Common myeloid progenitor, CD34-positive (primary cell): ENCODE results near the gene RRAS. TPM values are rescaled to one million over a fixed set of nuclear protein-coding genes. Genes with fewer than 3 reads are reported as not detected.

Experiments
- CTCF ChIA-PET: fragments of 350-600 bp; sonication (Branson Sonifier 250); formaldehyde crosslinking; loops from one replicate; lab custom pipeline; 2021; ENCODE audit warnings: antibody characterized with exemption; lab: Charles Lee
- POLR2A ChIA-PET: fragments of 350-600 bp; sonication (Branson Sonifier 250); formaldehyde crosslinking; loops from one replicate; lab custom pipeline; 2021; ENCODE audit warnings: antibody characterized with exemption; lab: Charles Lee
- DNase-seq, 3 donors: peaks; one replicate each; pipeline versions ENCODE4 v3.0.0 to v3.0.0-alpha.2; 2013
- H3K27ac ChIP-seq, 2 experiments: 1 replicate in 1 of 2; 2 replicates in 1 of 2; pipeline ENCODE4 v1.7.0; 2013; ENCODE audit warnings: inconsistent platforms in 2 of 2, low read length in 2 of 2, mild to moderate bottlenecking in 2 of 2, low read depth in 1 of 2, moderate library complexity in 1 of 2; ENCODE audit not compliant: severe bottlenecking in 2 of 2, insufficient read depth in 1 of 2, poor library complexity in 1 of 2
- H3K27me3 ChIP-seq, 5 experiments: replicated peaks in 2 of 5; 1 replicate in 3 of 5; 2 replicates in 2 of 5; pipeline versions ENCODE4 v1.6.1 to v1.7.0; 2013; ENCODE audit warnings: low read length in 4 of 5, mild to moderate bottlenecking in 2 of 5, moderate library complexity in 2 of 5, inconsistent platforms in 1 of 5; ENCODE audit not compliant: insufficient read depth in 5 of 5, control insufficient read depth in 4 of 5
- H3K36me3 ChIP-seq, 4 experiments: 1 replicate in 2 of 4; 2 replicates in 2 of 4; pipeline versions ENCODE4 v1.6.1 to v1.7.0; 2013; ENCODE audit warnings: low read length in 3 of 4, control low read depth in 1 of 4, mild to moderate bottlenecking in 1 of 4; ENCODE audit not compliant: control insufficient read depth in 4 of 4, insufficient read depth in 4 of 4
- H3K4me1 ChIP-seq, 4 experiments: 1 replicate in 3 of 4; 2 replicates in 1 of 4; pipeline versions ENCODE4 v1.6.1 to v1.7.1; 2013; ENCODE audit warnings: low read length in 3 of 4, mild to moderate bottlenecking in 3 of 4, control low read depth in 1 of 4, inconsistent platforms in 1 of 4, moderate library complexity in 1 of 4; ENCODE audit not compliant: control insufficient read depth in 4 of 4, insufficient read depth in 4 of 4; ENCODE audit errors: control extremely low read depth in 1 of 4
- H3K4me3 ChIP-seq, 7 experiments: 1 replicate in 4 of 7; 2 replicates in 3 of 7; pipeline versions ENCODE4 v1.5.1 to v1.7.0; 2013; ENCODE audit warnings: mild to moderate bottlenecking in 7 of 7, low read length in 6 of 7, moderate library complexity in 6 of 7, inconsistent platforms in 2 of 7, low read depth in 2 of 7, control low read depth in 1 of 7; ENCODE audit not compliant: insufficient read depth in 4 of 7, control insufficient read depth in 1 of 7; ENCODE audit errors: extremely low read depth in 1 of 7
- H3K9me3 ChIP-seq, 5 experiments: 1 replicate in 4 of 5; 2 replicates in 1 of 5; pipeline versions ENCODE4 v1.6.1 to v1.7.1; 2013; ENCODE audit warnings: low read length in 4 of 5, mild to moderate bottlenecking in 2 of 5, inconsistent platforms in 1 of 5, low read depth in 1 of 5, moderate library complexity in 1 of 5; ENCODE audit not compliant: control insufficient read depth in 4 of 5, insufficient read depth in 2 of 5; ENCODE audit errors: control extremely low read depth in 1 of 5
- WGBS: methylation state at CpG from one replicate; pipeline ENCODE4 v1.1.5; 2013; ENCODE audit not compliant: insufficient coverage; 5-methylcytosine and 5-hydroxymethylcytosine counted together
- polyA plus RNA-seq: library from polyadenylated mRNA; unstranded; fragments of 120-200 nt; gene quantifications from one replicate; pipeline ENCODE4 v1.2.1, GENCODE V29; 2013

Gene RRAS
- 9.9 TPM for polyA plus RNA-seq

DNA sequence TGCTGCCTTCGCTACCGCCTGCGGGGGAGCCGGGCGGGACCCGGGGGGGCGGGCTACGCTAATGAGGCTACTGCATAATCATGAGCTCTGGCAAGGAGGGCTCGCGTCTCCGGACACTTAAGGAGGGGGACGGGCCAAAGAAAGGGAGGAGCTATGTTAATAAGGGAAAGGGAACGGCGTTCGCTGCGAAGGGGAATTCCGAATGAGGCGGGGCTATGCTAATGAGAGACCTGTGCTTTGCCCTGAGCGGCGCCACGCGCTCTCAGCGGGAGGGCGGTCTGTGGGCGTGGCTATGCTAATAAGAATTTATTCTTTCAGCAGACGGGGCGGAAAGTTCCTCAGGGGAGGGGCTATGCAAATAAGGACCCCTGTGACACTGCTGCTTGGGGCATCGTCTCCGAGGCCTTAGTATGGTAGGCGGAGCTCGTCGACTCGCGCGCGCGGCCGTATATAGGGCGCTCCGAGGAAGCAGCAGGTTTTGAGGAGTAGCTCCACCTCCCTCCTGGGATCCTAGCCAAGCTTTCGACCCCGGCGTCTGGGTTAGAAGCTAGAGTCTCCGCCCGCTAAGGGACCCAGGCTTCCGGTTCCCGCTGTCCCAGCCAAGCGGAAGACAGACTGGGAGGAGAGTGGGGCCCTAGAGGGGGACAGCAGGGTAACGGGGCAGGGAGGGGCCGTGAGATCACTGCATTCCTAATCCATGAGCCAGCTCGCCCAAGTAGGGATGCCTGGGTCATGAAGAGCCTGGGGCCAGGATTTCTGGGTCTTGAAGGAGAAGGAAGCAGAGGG lies at the start of gene RRAS:
Gene RRAS, minus strand, starts transcription at position 31 of the 786 bp plus-strand sequence. CDS start 45 bp downstream, outside the sequence.
- under 1% methylated on average over 51 of the region's 51 CpGs for WGBS
- POLR2A ChIA-PET: interaction anchor here (0.5 to 3.2 kb wide), 9 partner anchors 25 to 1422 kb away, joined by 3 to 28 read pairs (median 4); partner anchors contain the start of genes BCL2L12, IRF3, NOSIP and PRR12
- CTCF ChIA-PET: interaction anchor here (1.0 to 1.5 kb wide), 6 partner anchors 28 to 66 kb away, joined by 3 to 9 read pairs (median 4); no protein-coding TSS in a partner anchor
- H3K36me3 ChIP-seq: peaks cover 0 to 11% (median 3%) of the 10 kb centered on the region in 4 experiments
- H3K27me3 ChIP-seq: no peaks in the 10 kb centered on the region
- peak; percentile 100 for DNase-seq
- peaks cover 12 to 43% (median 41%) of the 10 kb centered on the region in 4 experiments for H3K4me1 ChIP-seq
- no peaks in the 10 kb centered on the region for H3K9me3 ChIP-seq
- peak within 1 kb of the TSS; percentile 81 to 99 (median 94) for H3K4me3 ChIP-seq
- peak within 1 kb of the TSS; percentile 94 to 99 for H3K27ac ChIP-seq

DNA sequence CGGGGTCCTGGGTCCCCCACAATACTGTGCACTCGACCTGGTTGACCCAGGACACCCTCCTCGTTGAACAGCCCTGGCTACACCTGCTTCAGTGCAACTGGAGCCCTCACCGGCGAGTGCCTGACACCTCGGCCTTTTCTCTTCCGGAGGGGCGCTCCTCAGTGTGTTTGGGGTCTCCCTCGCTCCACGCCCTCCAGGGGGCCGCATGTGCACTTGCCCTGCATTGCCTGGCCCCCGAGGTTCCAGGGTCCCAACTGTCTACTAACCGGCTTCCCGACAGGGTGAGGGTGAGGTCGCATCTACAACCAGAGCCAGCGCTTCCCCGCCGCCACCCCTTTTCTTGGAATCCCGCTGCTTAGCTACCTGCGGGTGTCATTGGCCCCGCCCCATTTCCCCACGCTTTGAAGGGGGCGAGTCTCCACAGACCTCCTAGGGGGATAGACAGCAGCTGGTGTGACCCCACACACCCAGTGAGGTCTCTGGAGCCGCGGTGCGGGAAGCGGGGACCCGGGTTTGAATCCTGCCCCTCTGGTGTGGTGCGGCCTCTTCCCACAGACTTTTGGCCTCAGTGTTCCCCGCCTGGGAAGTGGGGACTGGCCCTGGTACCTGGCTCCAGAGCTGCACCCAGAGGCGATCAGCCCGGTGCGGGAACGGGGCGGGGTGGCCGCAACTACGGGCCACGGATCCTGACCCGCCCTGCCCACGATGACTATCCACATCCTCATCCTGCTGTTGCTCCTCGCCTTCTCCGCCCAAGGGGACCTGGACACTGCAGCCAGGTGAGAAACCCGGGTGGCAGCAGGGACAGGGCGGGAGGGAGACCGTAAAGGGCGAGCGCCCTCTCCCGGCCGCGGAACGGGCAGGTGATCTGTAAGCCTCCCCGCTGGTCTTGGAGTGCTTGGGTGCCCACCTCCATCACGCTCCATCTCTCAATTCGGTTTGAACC lies 49.5 kb upstream of the RRAS start, which contains the start of gene ADM5:
Gene ADM5, plus strand, starts transcription at position 462 of the 946 bp plus-strand sequence. Its CDS starts 244 bp downstream, at position 706.
- peaks cover 2 to 50% (median 24%) of the 10 kb centered on the region in 4 experiments for H3K36me3 ChIP-seq
- H3K4me1 ChIP-seq: peaks cover 0 to 48% (median 29%) of the 10 kb centered on the region in 4 experiments
- H3K9me3 ChIP-seq: no peaks in the 10 kb centered on the region
- peak within 1 kb of the TSS in 4 of 7 experiments; percentile 3 to 32 (median 7) for H3K4me3 ChIP-seq
- WGBS: 55% methylated on average over 50 of the region's 54 CpGs
- POLR2A ChIA-PET: interaction anchor here (1.4 kb wide), 1 partner anchor 13 kb away, joined by 4 read pairs; the partner anchor contains the start of gene PRMT1
- peak in 2 of 3 donors; percentile 44 to 47 for DNase-seq
- CTCF ChIA-PET: interaction anchor here (1.2 to 2.5 kb wide), 6 partner anchors 9 to 122 kb away, joined by 3 to 8 read pairs (median 4); partner anchors contain the start of gene AP2A1
- no peak within 1 kb of the TSS for H3K27ac ChIP-seq
- peaks cover 0 to 38% (median 23%) of the 10 kb centered on the region in 5 experiments for H3K27me3 ChIP-seq

DNA sequence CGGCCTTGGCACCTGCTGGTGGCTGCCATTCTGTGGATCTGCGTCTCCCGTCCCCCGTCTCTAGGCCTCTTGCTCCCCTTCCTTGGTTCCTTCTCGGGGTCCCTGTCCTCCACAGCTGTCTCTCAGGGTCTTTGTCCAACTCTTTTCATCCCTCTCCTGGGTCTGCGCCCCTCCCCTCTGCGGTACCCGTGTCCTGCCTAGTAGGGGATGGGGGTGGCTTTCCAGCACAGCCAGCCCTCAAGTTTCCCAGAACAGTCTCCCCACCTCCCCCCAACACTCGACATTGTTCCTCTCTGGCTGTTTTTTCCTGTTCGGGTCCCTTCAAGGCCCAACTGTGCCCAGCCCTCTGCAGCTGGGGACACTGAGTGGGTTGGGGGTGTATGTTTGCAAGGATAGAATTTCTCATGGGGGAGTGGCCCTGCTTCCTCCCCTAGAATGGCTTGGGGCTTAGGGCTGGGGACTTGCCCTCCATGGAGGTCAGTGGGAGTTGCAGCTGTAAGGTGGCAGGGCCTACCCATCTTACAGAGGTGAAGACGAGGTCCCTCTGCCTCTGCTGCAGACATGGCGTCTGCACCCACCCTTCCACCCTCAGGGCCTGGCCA lies 48.7 kb upstream of the RRAS start:
- Histone ChIP-seq H3K9me3 (no peaks in the 10 kb centered on the region), H3K27ac (no peak overlapping the region), H3K27me3 (peaks cover 0 to 38% (median 23%) of the 10 kb centered on the region in 5 experiments), H3K4me3 (no peak overlapping the region), H3K4me1 (peaks cover 0 to 48% (median 29%) of the 10 kb centered on the region in 4 experiments), H3K36me3 (peaks cover 2 to 58% (median 31%) of the 10 kb centered on the region in 4 experiments)
- no peak for DNase-seq
- 78% methylated on average over 6 of the region's 12 CpGs for WGBS
- ChIA-PET CTCF (interaction anchor here (1.2 to 2.5 kb wide), 5 partner anchors 8 to 123 kb away, joined by 3 to 8 read pairs (median 4); partner anchors contain the start of gene AP2A1), POLR2A (interaction anchor here (0.9 to 1.4 kb wide), 2 partner anchors 12 to 181 kb away, joined by 3 to 4 read pairs; partner anchors contain the start of gene PRMT1)

DNA sequence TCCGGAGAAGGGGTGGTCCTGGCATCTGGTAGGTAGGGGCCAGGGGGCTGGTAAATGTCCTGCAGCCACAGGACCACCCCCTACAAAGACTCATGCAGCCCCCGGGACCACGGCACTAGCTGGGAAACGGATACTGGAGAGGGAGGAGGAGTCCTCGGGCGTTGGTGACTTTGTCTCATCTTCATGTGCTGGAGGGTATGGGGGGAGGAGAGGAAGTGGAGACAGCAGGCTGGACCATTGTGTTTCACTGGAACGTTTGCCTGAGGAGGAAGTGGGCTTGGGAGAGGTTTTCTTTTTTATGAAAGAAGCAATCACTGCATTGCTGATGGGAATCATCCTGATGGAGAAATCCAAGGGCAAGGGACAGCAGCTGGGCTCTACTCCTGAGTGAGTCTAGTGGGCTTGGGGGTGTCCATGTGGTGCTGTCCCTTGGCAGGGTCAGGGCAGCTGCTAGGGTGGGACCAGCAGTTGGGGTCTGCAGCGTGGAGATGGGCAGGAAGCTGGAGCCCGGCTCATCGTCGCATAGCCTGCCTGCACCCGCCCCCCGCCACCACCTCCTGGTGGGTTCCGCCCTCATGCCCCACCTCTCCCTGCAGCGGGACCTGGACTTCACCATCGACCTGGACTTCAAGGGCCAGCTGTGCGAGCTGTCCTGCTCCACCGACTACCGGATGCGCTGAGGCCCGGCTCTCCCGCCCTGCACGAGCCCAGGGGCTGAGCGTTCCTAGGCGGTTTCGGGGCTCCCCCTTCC lies 47.8 kb upstream of the RRAS start:
- H3K27ac ChIP-seq: no peak overlapping the region
- no peaks in the 10 kb centered on the region for H3K9me3 ChIP-seq
- DNase-seq: no peak
- peaks cover 2 to 63% (median 34%) of the 10 kb centered on the region in 4 experiments for H3K36me3 ChIP-seq
- H3K27me3 ChIP-seq: peaks cover 0 to 38% (median 23%) of the 10 kb centered on the region in 5 experiments
- 70% methylated on average over 20 of the region's 26 CpGs for WGBS
- peaks cover 0 to 48% (median 29%) of the 10 kb centered on the region in 4 experiments for H3K4me1 ChIP-seq
- ChIA-PET CTCF (interaction anchor here (2.4 kb wide), 1 partner anchor 10 kb away, joined by 7 read pairs; the partner anchor contains the start of gene PRMT1), POLR2A (interaction anchor here (0.9 kb wide), 1 partner anchor 182 kb away, joined by 3 read pairs; no protein-coding TSS in a partner anchor)
- H3K4me3 ChIP-seq: no peak overlapping the region

DNA sequence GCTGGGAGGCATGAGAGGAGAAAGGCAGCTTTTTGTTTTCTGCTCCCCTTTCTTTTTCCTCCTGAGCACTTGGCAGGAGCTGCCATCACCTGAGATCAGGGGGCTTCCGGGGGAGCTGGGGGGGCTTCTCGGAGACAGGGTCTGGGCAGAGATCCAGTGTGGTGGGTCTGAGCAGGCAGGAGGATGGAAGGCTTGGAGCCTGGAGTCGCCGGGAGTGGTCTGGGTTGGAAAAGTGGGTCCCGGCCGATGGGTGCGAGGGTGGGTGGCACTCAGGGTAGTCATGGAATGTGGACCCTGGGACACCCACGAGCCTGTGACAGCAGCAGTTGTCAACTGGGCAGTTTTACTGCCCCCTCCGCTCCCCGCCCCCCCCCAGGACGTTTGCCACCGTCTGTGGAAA lies 47.2 kb upstream of the RRAS start:
- CTCF ChIA-PET: interaction anchor here (2.4 kb wide), 1 partner anchor 9 kb away, joined by 7 read pairs; the partner anchor contains the start of gene PRMT1
- Histone ChIP-seq H3K4me1 (peaks cover 0 to 48% (median 29%) of the 10 kb centered on the region in 4 experiments), H3K27ac (no peak overlapping the region), H3K4me3 (no peak overlapping the region), H3K27me3 (peaks cover 0 to 33% (median 19%) of the 10 kb centered on the region in 5 experiments), H3K9me3 (no peaks in the 10 kb centered on the region), H3K36me3 (peaks cover 5 to 68% (median 38%) of the 10 kb centered on the region in 4 experiments)
- POLR2A ChIA-PET: no interaction called here
- no peak for DNase-seq
- WGBS: 100% methylated on average over 6 of the region's 12 CpGs
